ENCODE measurements around the gene PCED1A. TPM values are rescaled to one million over a fixed set of nuclear protein-coding genes. Genes with fewer than 3 reads are reported as not detected.

Gene PCED1A
- total RNA-seq, 4 donors from 2014 or later, result 25.4 to 99.0 (median 48.7) TPM

GRCh38 chr20:2871111-2871465 lies 30.6 kb upstream of the PCED1A start:
- no peak for TF ChIP-seq POLR2A (IDR thresholded peaks at IDR 0.05)
- no peak for TF ChIP-seq CTCF (IDR thresholded peaks at IDR 0.05)
- Histone ChIP-seq H3K36me3 (peaks cover 0 to 5% (median 0%) of the 10 kb centered on the region in 3 donors), H3K4me1 (peaks cover 0 to 34% (median 4%) of the 10 kb centered on the region in 4 donors), H3K4me3 (no peak overlapping the region), H3K9me3 (no peaks in the 10 kb centered on the region), H3K27me3 (no peaks in the 10 kb centered on the region), H3K27ac (no peak overlapping the region)
- no peak for DNase-seq

- peaks cover 0 to 23% (median 0%) of the 10 kb centered on the region in 3 donors for H3K36me3 ChIP-seq
- no peak overlapping the region for H3K4me3 ChIP-seq
- TF ChIP-seq CTCF (IDR thresholded peaks at IDR 0.05) (no peak), POLR2A (IDR thresholded peaks at IDR 0.05) (no peak)
- H3K27me3 ChIP-seq, result no peaks in the 10 kb centered on the region
- no peak overlapping the region for H3K27ac ChIP-seq
- no peak for DNase-seq
- no peaks in the 10 kb centered on the region for H3K9me3 ChIP-seq
- peaks cover 0 to 17% (median under 1%) of the 10 kb centered on the region in 4 donors for H3K4me1 ChIP-seq
Measured at GRCh38 chr20:2869381-2869780, 28.9 kb upstream of the PCED1A start.

GRCh38 chr20:2867081-2867864 lies 26.8 kb upstream of the PCED1A start:
- DNase-seq, result no peak
- H3K4me1 ChIP-seq, result peaks cover 0 to 7% (median 0%) of the 10 kb centered on the region in 4 donors
- H3K27me3 ChIP-seq, result no peaks in the 10 kb centered on the region
- H3K36me3 ChIP-seq, result peaks cover 0 to 43% (median 0%) of the 10 kb centered on the region in 3 donors
- H3K4me3 ChIP-seq, result no peak overlapping the region
- H3K27ac ChIP-seq, result no peak overlapping the region
- no peaks in the 10 kb centered on the region for H3K9me3 ChIP-seq
- no peak for TF ChIP-seq POLR2A (IDR thresholded peaks at IDR 0.05)
- TF ChIP-seq CTCF (IDR thresholded peaks at IDR 0.05), result no peak

DNA sequence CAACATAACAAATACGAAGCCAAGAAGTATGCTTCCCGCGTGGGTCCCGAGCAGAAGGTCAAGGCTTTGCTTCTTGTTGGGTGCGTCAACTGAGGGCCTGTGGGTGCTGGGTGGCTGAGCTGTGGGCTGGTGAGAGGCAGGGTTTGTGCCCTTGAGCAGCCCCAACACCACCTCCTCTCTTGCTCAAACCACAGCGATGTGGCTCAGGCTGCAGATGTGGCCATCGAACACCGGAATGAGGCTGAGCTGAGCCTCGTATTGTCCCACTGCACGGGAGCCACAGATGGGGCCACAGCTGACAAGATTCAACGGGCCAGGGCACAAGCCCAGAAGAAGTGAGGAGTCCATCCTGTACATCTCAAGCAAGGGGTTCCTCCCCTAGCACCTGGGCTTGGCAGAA lies 25.8 kb upstream of the PCED1A start:
- no peaks in the 10 kb centered on the region for H3K4me1 ChIP-seq
- no peak for DNase-seq
- peaks cover 0 to 53% (median 0%) of the 10 kb centered on the region in 3 donors for H3K36me3 ChIP-seq
- no peak overlapping the region for H3K27ac ChIP-seq
- no peak overlapping the region for H3K4me3 ChIP-seq
- H3K27me3 ChIP-seq, result no peaks in the 10 kb centered on the region
- no peaks in the 10 kb centered on the region for H3K9me3 ChIP-seq
- no peak for TF ChIP-seq POLR2A (IDR thresholded peaks at IDR 0.05)
- TF ChIP-seq CTCF (IDR thresholded peaks at IDR 0.05), result no peak

DNA sequence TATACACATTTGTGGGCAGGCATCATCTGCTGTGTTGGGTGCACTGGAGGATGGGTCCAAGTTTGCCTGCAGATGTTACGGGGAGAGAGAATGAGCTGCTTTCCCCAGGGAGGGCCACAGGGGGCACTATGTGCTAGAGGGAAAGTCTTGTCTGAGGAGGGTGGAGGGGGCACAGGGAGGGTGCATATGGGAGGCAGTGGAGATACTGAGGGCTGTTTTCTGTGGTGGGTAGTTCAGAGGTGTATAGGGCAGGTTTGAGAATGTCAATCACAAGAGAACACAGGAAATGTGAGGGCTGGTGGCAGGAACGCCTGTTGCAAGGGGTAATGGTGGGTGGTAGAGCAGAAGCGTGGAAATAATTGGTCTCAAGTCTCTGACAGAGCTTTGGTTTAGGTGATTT lies 25.2 kb upstream of the PCED1A start:
- Histone ChIP-seq H3K4me1 (no peaks in the 10 kb centered on the region), H3K4me3 (no peak overlapping the region), H3K36me3 (peaks cover 0 to 59% (median 0%) of the 10 kb centered on the region in 3 donors), H3K9me3 (no peaks in the 10 kb centered on the region), H3K27me3 (no peaks in the 10 kb centered on the region), H3K27ac (no peak overlapping the region)
- no peak for DNase-seq
- TF ChIP-seq CTCF (IDR thresholded peaks at IDR 0.05) (no peak), POLR2A (IDR thresholded peaks at IDR 0.05) (no peak)
